GM18861 (cell line): ENCODE measurements around the gene CUL9.

ENCODE experiments used
- ATAC-seq: cut with Tn5 transposase; IDR thresholded peaks from one replicate; pipeline ENCODE4 v1.9.1; 2021; ENCODE audit not compliant: unreplicated experiment

CUL9 gene

GRCh38 chr6:43269273-43270007 lies 87.4 kb downstream of the CUL9 start:
- ATAC-seq: no peak

GRCh38 chr6:43271103-43271815 lies 89.3 kb downstream of the CUL9 start:
- ATAC-seq: no peak

GRCh38 chr6:43271944-43272343 lies 89.9 kb downstream of the CUL9 start:
- no peak for ATAC-seq

GRCh38 chr6:43273707-43274106 lies 91.7 kb downstream of the CUL9 start:
- ATAC-seq: no peak
